B cell (primary cell): ENCODE data around the gene FAM222A. TPM values are rescaled to one million over a fixed set of nuclear protein-coding genes. Genes with fewer than 3 reads are reported as not detected.

ENCODE experiments used
- ATAC-seq: fragments of 200-7000 bp; cut with Tn5 transposase; one replicate; pipeline ENCODE4 v1.10.0; 2021; ENCODE audit warnings: low read depth, mild to moderate bottlenecking, moderate number of reproducible peaks, moderate library complexity
- CTCF ChIA-PET: fragments of 350-600 bp; sonication (Branson Sonifier 250); formaldehyde crosslinking; loops from one replicate; lab custom pipeline; 2021; ENCODE audit warnings: antibody characterized with exemption, inconsistent platforms; lab: Charles Lee
- POLR2A ChIA-PET: fragments of 350-600 bp; sonication (Branson Sonifier 250); formaldehyde crosslinking; loops from one replicate; lab custom pipeline; 2021; ENCODE audit warnings: antibody characterized with exemption; lab: Charles Lee
- DNase-seq: peaks from one replicate; pipeline ENCODE4 v3.0.0; 2013
- H2AFZ ChIP-seq: 2 replicates; pipeline ENCODE4 v1.6.1; 2012; ENCODE audit warnings: mild to moderate bottlenecking, low read depth, low read length; ENCODE audit not compliant: insufficient read depth, poor library complexity, severe bottlenecking
- H3K27ac ChIP-seq, 2 donors: 1 replicate in 1 of 2; 2 replicates in 1 of 2; pipeline ENCODE4 v1.5.1; 2012 to 2013; ENCODE audit warnings: low read length in 2 of 2, mild to moderate bottlenecking in 2 of 2, moderate library complexity in 1 of 2
- H3K27me3 ChIP-seq, 4 experiments: fragments of 200-600 bp in 1 of 4; sonication (generic) in 1 of 4; replicated peaks in 1 of 4; 1 replicate in 2 of 4; 2 replicates in 2 of 4; pipeline versions ENCODE4 v1.6.1 to v1.7.0; 2013 to 2016; ENCODE audit warnings: low read length in 3 of 4, mild to moderate bottlenecking in 2 of 4, mixed read lengths in 1 of 4, moderate library complexity in 1 of 4; ENCODE audit not compliant: insufficient read depth in 4 of 4, control insufficient read depth in 3 of 4; ENCODE audit errors: control extremely low read depth in 1 of 4
- H3K36me3 ChIP-seq, 2 experiments: replicated peaks in 1 of 2; 1 replicate in 1 of 2; 2 replicates in 1 of 2; pipeline versions ENCODE4 v1.6.1 to v1.7.1; 2013; ENCODE audit warnings: low read length in 1 of 2; ENCODE audit not compliant: insufficient read depth in 2 of 2, control insufficient read depth in 1 of 2; ENCODE audit errors: control extremely low read depth in 1 of 2, extremely low read depth in 1 of 2
- H3K4me1 ChIP-seq, 2 donors: fragments of 200-600 bp in 1 of 2; sonication (generic) in 1 of 2; 1 replicate in 1 of 2; 2 replicates in 1 of 2; pipeline versions ENCODE4 v1.5.1 to v1.6.1; 2013 to 2017; ENCODE audit warnings: low read length in 2 of 2; ENCODE audit not compliant: control insufficient read depth in 2 of 2, insufficient read depth in 2 of 2
- H3K4me2 ChIP-seq: replicated peaks from 2 replicates; pipeline ENCODE3; 2012; ENCODE audit warnings: mild to moderate bottlenecking, low read depth, low read length; ENCODE audit not compliant: poor library complexity, severe bottlenecking
- H3K4me3 ChIP-seq, 5 experiments: fragments of 200-600 bp in 1 of 5; sonication (generic) in 1 of 5; 1 replicate in 3 of 5; 2 replicates in 2 of 5; pipeline versions ENCODE4 v1.5.1 to v1.7.0; 2011 to 2016; ENCODE audit warnings: low read length in 4 of 5, mild to moderate bottlenecking in 4 of 5, low read depth in 2 of 5, control low read depth in 1 of 5, moderate library complexity in 1 of 5; ENCODE audit not compliant: insufficient read depth in 1 of 5; ENCODE audit errors: control extremely low read depth in 1 of 5, extremely low read depth in 1 of 5
- H3K79me2 ChIP-seq: fragments of 200-600 bp; sonication (generic); one replicate; pipeline ENCODE4 v1.6.0; 2016; ENCODE audit warnings: low read length; ENCODE audit not compliant: control insufficient read depth, insufficient read depth
- H3K9ac ChIP-seq: fragments of 200-600 bp; sonication (generic); 2 replicates; pipeline ENCODE4 v1.6.1; 2017; ENCODE audit warnings: mild to moderate bottlenecking, low read length, moderate library complexity
- H3K9me3 ChIP-seq, 3 donors: one replicate each; pipeline versions ENCODE4 v1.6.1 to v1.7.1; 2013; ENCODE audit warnings: low read length in 2 of 3; ENCODE audit not compliant: control insufficient read depth in 2 of 3, insufficient read depth in 1 of 3; ENCODE audit errors: control extremely low read depth in 1 of 3
- H4K20me1 ChIP-seq: 2 replicates; pipeline ENCODE4 v1.6.0; 2012; ENCODE audit warnings: mild to moderate bottlenecking, low read length; ENCODE audit not compliant: insufficient read depth, control insufficient read depth, poor library complexity, severe bottlenecking
- H3K27ac Mint-ChIP-seq: one replicate; pipeline ENCODE4 v1.8.0; 2021; ENCODE audit warnings: mixed read lengths
- H3K27me3 Mint-ChIP-seq: one replicate; pipeline ENCODE4 v1.8.0; 2021; ENCODE audit warnings: mixed read lengths
- H3K4me1 Mint-ChIP-seq: one replicate; pipeline ENCODE4 v1.8.0; 2021; ENCODE audit warnings: mixed read lengths
- H3K4me3 Mint-ChIP-seq: one replicate; pipeline ENCODE4 v1.8.0; 2021; ENCODE audit warnings: mixed read lengths
- H3K9me3 Mint-ChIP-seq: one replicate; pipeline ENCODE4 v1.8.0; 2022; ENCODE audit warnings: mixed read lengths; ENCODE audit not compliant: insufficient read depth
- CTCF ChIP-seq: fragments of 200-600 bp; IDR thresholded peaks from one replicate; pipeline ENCODE4 v1.8.0; 2022; ENCODE audit warnings: antibody characterized with exemption, mild to moderate bottlenecking
- EZH2 ChIP-seq: IDR thresholded peaks from 2 replicates; pipeline ENCODE4 v1.6.1; 2012; ENCODE audit warnings: borderline replicate concordance, low read depth, mild to moderate bottlenecking, moderate library complexity, low read length; ENCODE audit not compliant: insufficient read depth, poor library complexity, severe bottlenecking
- WGBS: methylation state at CpG from one replicate; pipeline ENCODE4 v1.1.5; 2013; ENCODE audit warnings: missing lambda C conversion rate; ENCODE audit not compliant: insufficient coverage; 5-methylcytosine and 5-hydroxymethylcytosine counted together
- intact Hi-C: fragments of 100-400 bp; cut with micrococcal nuclease; formaldehyde crosslinking; loops from one replicate; pipeline ENCODE4 v1.10.0; 2022
- polyA plus RNA-seq: library from polyadenylated mRNA; depleted of rRNA; stranded (reverse); fragments of >200 nt; gene quantifications from 2 replicates; pipeline ENCODE4 v1.2.3, GENCODE V29; 2012
- total RNA-seq, 2 donors: library from RNA; stranded (reverse); fragments of 120-200 nt in 1 of 2; gene quantifications; 1 replicate in 1 of 2; 2 replicates in 1 of 2; pipeline versions ENCODE4 v1.2.3 to v1.2.4, GENCODE V29; 2013 to 2022

Gene FAM222A
- total and polyA plus RNA-seq, 2 donors (not counting 1 experiment from before 2014, with no cell fraction given) = 0.49 to 4.6 TPM

DNA sequence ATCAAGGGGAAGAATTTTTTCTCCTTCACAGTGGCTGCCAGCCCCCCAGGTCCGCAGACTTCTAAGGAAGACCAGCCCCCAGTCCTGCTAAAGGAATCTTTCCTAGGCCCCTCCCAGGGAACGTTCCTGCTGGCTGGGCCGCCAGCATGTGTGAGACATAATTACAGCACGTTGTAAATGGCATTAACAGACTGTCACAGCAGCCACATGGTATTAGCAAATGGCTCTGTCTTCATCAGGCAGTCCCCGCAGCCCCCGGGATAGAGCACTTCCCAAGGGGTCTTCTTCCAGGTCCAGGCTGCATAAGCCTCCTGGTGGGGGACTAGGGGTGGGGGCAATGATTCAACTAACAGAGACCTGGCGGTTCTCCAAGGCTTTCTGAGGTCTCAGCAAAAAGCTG lies 34.9 kb upstream of the FAM222A start:
- H3K4me1 Mint-ChIP-seq = no peaks in the 10 kb centered on the region
- H3K9me3 ChIP-seq = no peaks in the 10 kb centered on the region

More for the DNA sequence above, 34.9 kb upstream of the FAM222A start:
- Mint-ChIP-seq H3K9me3 (no peaks in the 10 kb centered on the region), H3K27me3 (peaks cover 22% of the 10 kb centered on the region), H3K4me3 (no peak overlapping the region), H3K27ac (no peak overlapping the region)
- no peak overlapping the region for H3K4me2 ChIP-seq
- H3K9ac ChIP-seq = no peak overlapping the region
- H3K27ac ChIP-seq = no peak overlapping the region
- intact Hi-C loops = no loop called here
- 40% methylated on average over 7 of the region's 7 CpGs for WGBS
- no peaks in the 10 kb centered on the region for H3K36me3 ChIP-seq
- H3K4me3 ChIP-seq = no peak overlapping the region
- ATAC-seq = no peak
- H3K4me1 ChIP-seq = no peaks in the 10 kb centered on the region
- H3K27me3 ChIP-seq = peaks cover 0 to 11% (median 0%) of the 10 kb centered on the region in 4 experiments
- H2AFZ ChIP-seq = no peak overlapping the region
- CTCF ChIA-PET = interaction anchor here (1.2 kb wide), 1 partner anchor 105 kb away, joined by 3 read pairs; the partner anchor contains the start of gene MVK
- DNase-seq = no peak
- H4K20me1 ChIP-seq = no peaks in the 10 kb centered on the region
- H3K79me2 ChIP-seq = no peaks in the 10 kb centered on the region
- TF ChIP-seq EZH2 (no peak), CTCF (no peak)
- POLR2A ChIA-PET = no interaction called here
